ENCODE data around the gene YIPF3.

DNA sequence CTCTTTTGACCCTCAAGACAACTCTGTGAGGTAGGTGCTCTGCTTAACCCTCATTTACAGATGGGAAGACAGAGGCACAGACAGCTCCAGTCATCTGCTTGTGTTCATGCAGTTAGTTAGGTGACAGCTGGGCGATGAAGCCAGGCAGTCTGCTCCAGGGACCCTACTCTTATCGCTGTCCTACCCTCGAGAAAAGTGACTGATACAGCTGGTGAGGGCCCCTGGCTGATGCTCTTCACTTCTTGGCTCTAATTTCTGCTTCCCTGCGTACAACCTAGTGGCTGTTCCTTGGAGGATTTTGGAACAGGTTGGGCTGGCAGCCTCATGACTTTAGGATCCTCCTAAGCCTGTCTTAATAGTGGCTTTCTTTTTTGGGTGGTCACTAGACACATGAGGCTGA, 48.5 kb downstream of the YIPF3 start:
- TF ChIP-seq, protein P1, sequence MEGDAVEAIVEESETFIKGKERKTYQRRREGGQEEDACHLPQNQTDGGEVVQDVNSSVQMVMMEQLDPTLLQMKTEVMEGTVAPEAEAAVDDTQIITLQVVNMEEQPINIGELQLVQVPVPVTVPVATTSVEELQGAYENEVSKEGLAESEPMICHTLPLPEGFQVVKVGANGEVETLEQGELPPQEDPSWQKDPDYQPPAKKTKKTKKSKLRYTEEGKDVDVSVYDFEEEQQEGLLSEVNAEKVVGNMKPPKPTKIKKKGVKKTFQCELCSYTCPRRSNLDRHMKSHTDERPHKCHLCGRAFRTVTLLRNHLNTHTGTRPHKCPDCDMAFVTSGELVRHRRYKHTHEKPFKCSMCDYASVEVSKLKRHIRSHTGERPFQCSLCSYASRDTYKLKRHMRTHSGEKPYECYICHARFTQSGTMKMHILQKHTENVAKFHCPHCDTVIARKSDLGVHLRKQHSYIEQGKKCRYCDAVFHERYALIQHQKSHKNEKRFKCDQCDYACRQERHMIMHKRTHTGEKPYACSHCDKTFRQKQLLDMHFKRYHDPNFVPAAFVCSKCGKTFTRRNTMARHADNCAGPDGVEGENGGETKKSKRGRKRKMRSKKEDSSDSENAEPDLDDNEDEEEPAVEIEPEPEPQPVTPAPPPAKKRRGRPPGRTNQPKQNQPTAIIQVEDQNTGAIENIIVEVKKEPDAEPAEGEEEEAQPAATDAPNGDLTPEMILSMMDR (IDR thresholded peaks at IDR 0.05): no peak
- no peak for TF ChIP-seq POLR2A (IDR thresholded peaks at IDR 0.05)
